H1 (cell line): ENCODE measurements around the gene RBM45. TPM values are rescaled to one million over a fixed set of nuclear protein-coding genes. Genes with fewer than 3 reads are reported as not detected.

Source experiments
- JUND ChIP-seq: IDR thresholded peaks from 2 replicates; pipeline ENCODE4 v1.6.1; 2011; ENCODE audit warnings: mild to moderate bottlenecking, improper control_type of control experiment, low read length
- polyA plus RNA-seq, 7 experiments: library from polyadenylated mRNA; depleted of rRNA in 3 of 7; stranded (reverse) in 5 of 7; unstranded in 2 of 7; fragments of >200 nt in 5 of 7; fragments of 200-250 nt in 2 of 7; gene quantifications; 1 replicate in 5 of 7; 2 replicates in 1 of 7; 4 replicates in 1 of 7; pipeline versions ENCODE4 v1.2.1 to v1.2.3, GENCODE V29; 2011 to 2013; ENCODE audit warnings: missing spikeins in 2 of 7, mixed read lengths in 2 of 7
- total RNA-seq: library from RNA; stranded (reverse); fragmentation: NEBNext Ultra II Directional; extraction: Animal tissue kit (Norgen Biotek cat#: 25700); gene quantifications from 2 replicates; pipeline ENCODE4 v1.2.1, GENCODE V29; 2021

RBM45 gene
- total and polyA plus RNA-seq, 2 of the 8 experiments (the other 6 are each of a cell fraction or from before 2014, with no cell fraction given) = 4.7 to 10.4 TPM

GRCh38 chr2:178136321-178137025, 24.2 kb downstream of the RBM45 start (continued):
- no peak for TF ChIP-seq JUND
